HEK293 (cell line): ENCODE measurements around the gene DCST2.

Experiments
- CTCF ChIA-PET: fragments of 350-600 bp; formaldehyde crosslinking; extraction: SDS; loops from one replicate; lab custom pipeline; 2021; ENCODE audit warnings: antibody characterized with exemption; lab: Yijun Ruan, JAX
- POLR2A ChIA-PET: fragments of 300-600 bp; formaldehyde crosslinking; extraction: SDS; loops from one replicate; lab custom pipeline; 2020; ENCODE audit warnings: antibody characterized with exemption, inconsistent platforms; lab: Yijun Ruan, JAX
- H3K27ac ChIP-seq: fragments of 200-500 bp; sonication (Bioruptor generic); 2 replicates; pipeline ENCODE4 v1.5.1; 2014; ENCODE audit warnings: low read depth, low read length, control low read depth, inconsistent platforms; ENCODE audit errors: extremely low read depth
- H3K36me3 ChIP-seq, 2 experiments: fragments of 200-500 bp in 1 of 2; sonication (Bioruptor generic) in 1 of 2; 1 replicate in 1 of 2; 2 replicates in 1 of 2; pipeline ENCODE4 v1.5.1; 2014 to 2017; ENCODE audit warnings: inconsistent platforms in 2 of 2, low read length in 2 of 2; ENCODE audit not compliant: control insufficient read depth in 2 of 2, insufficient read depth in 1 of 2
- H3K4me1 ChIP-seq: fragments of 200-500 bp; sonication (Bioruptor generic); 2 replicates; pipeline ENCODE4 v1.5.1; 2014; ENCODE audit warnings: mild to moderate bottlenecking, low read length, inconsistent platforms; ENCODE audit not compliant: control insufficient read depth, insufficient read depth
- H3K4me3 ChIP-seq: 2 replicates; pipeline ENCODE4 v1.5.1; 2011; ENCODE audit warnings: low read depth, mild to moderate bottlenecking, control low read depth, low read length, moderate library complexity
- H3K9me3 ChIP-seq: fragments of 200-500 bp; sonication (Bioruptor generic); 2 replicates; pipeline ENCODE4 v1.5.1; 2014; ENCODE audit warnings: low read depth, low read length, inconsistent platforms; ENCODE audit not compliant: control insufficient read depth, insufficient read depth
- BCL11B ChIP-seq: fragments of 450-650 bp; formaldehyde crosslinking; IDR thresholded peaks from 2 replicates; pipeline ENCODE4 v1.5.1; 2016; ENCODE audit warnings: low read depth, missing biosample characterization, missing genetic modification characterization
- FEZF1 ChIP-seq: fragments of 450-650 bp; formaldehyde crosslinking; IDR thresholded peaks from 2 replicates; pipeline ENCODE4 v1.5.1; 2016; ENCODE audit warnings: missing biosample characterization, missing genetic modification characterization
- GLIS2 ChIP-seq: fragments of 450-650 bp; formaldehyde crosslinking; IDR thresholded peaks from 2 replicates; pipeline ENCODE4 v1.5.1; 2016; ENCODE audit warnings: missing biosample characterization, missing genetic modification characterization
- IKZF3 ChIP-seq: fragments of 450-650 bp; IDR thresholded peaks from 2 replicates; pipeline ENCODE4 v1.5.0; 2018; ENCODE audit warnings: missing biosample characterization, mild to moderate bottlenecking, missing genetic modification characterization, moderate library complexity
- KLF10 ChIP-seq: fragments of 450-650 bp; IDR thresholded peaks from 2 replicates; pipeline ENCODE4 v1.5.1; 2018; ENCODE audit warnings: missing biosample characterization, mild to moderate bottlenecking, missing genetic modification characterization
- KLF16 ChIP-seq: fragments of 450-650 bp; formaldehyde crosslinking; IDR thresholded peaks from 2 replicates; pipeline ENCODE4 v1.5.1; 2017; ENCODE audit warnings: missing biosample characterization, missing genetic modification characterization
- MYNN ChIP-seq: fragments of 450-650 bp; formaldehyde crosslinking; IDR thresholded peaks from 2 replicates; pipeline ENCODE4 v1.5.1; 2016; ENCODE audit warnings: missing biosample characterization, missing genetic modification characterization, borderline replicate concordance
- OSR2 ChIP-seq: fragments of 450-650 bp; formaldehyde crosslinking; IDR thresholded peaks from 2 replicates; pipeline ENCODE4 v1.5.1; 2016; ENCODE audit warnings: missing biosample characterization, missing genetic modification characterization
- PBX3 ChIP-seq: sonication (generic); formaldehyde crosslinking; IDR thresholded peaks from 2 replicates; pipeline ENCODE4 v1.8.1; 2022; ENCODE audit warnings: mild to moderate bottlenecking, moderate library complexity, missing genetic modification reagents
- ZBTB1 ChIP-seq: fragments of 450-650 bp; formaldehyde crosslinking; IDR thresholded peaks from 2 replicates; pipeline ENCODE4 v1.5.1; 2016; ENCODE audit warnings: missing biosample characterization, missing genetic modification characterization
- ZBTB17 ChIP-seq: fragments of 450-650 bp; formaldehyde crosslinking; IDR thresholded peaks from 2 replicates; pipeline ENCODE4 v1.5.1; 2016; ENCODE audit warnings: missing biosample characterization, missing genetic modification characterization
- ZNF10 ChIP-seq: fragments of 450-650 bp; formaldehyde crosslinking; IDR thresholded peaks from 2 replicates; pipeline ENCODE4 v1.5.1; 2017; ENCODE audit warnings: missing biosample characterization, missing genetic modification characterization
- ZNF121 ChIP-seq: fragments of 450-650 bp; formaldehyde crosslinking; IDR thresholded peaks from 2 replicates; pipeline ENCODE4 v1.5.1; 2016; ENCODE audit warnings: missing biosample characterization, missing genetic modification characterization
- ZNF146 ChIP-seq: fragments of 450-650 bp; formaldehyde crosslinking; IDR thresholded peaks from 2 replicates; pipeline ENCODE4 v1.5.1; 2016; ENCODE audit warnings: missing biosample characterization, missing genetic modification characterization
- ZNF19 ChIP-seq: fragments of 450-650 bp; formaldehyde crosslinking; IDR thresholded peaks from 2 replicates; pipeline ENCODE4; 2016; ENCODE audit warnings: missing biosample characterization, missing genetic modification characterization, low read depth
- ZNF23 ChIP-seq: fragments of 450-650 bp; formaldehyde crosslinking; IDR thresholded peaks from 2 replicates; pipeline ENCODE4 v1.5.1; 2016; ENCODE audit warnings: missing biosample characterization, missing genetic modification characterization, borderline replicate concordance
- ZNF248 ChIP-seq: fragments of 450-650 bp; formaldehyde crosslinking; IDR thresholded peaks from 2 replicates; pipeline ENCODE4 v1.5.1; 2017; ENCODE audit warnings: missing biosample characterization, missing genetic modification characterization
- ZNF280D ChIP-seq: fragments of 450-650 bp; formaldehyde crosslinking; IDR thresholded peaks from 2 replicates; pipeline ENCODE4 v1.5.1; 2016; ENCODE audit warnings: missing biosample characterization, missing genetic modification characterization
- ZNF335 ChIP-seq: fragments of 450-650 bp; formaldehyde crosslinking; conservative IDR thresholded peaks from 2 replicates; pipeline ENCODE4 v1.5.1; 2016; ENCODE audit warnings: missing biosample characterization, missing genetic modification characterization
- ZNF341 ChIP-seq: fragments of 450-650 bp; formaldehyde crosslinking; IDR thresholded peaks from 2 replicates; pipeline ENCODE4; 2016; ENCODE audit warnings: low read depth, missing biosample characterization, missing genetic modification characterization
- ZNF404 ChIP-seq: fragments of 450-650 bp; formaldehyde crosslinking; IDR thresholded peaks from 2 replicates; pipeline ENCODE4 v1.5.1; 2017; ENCODE audit warnings: missing biosample characterization, missing genetic modification characterization
- ZNF510 ChIP-seq: fragments of 450-650 bp; formaldehyde crosslinking; IDR thresholded peaks from 2 replicates; pipeline ENCODE4 v1.5.1; 2018; ENCODE audit warnings: mild to moderate bottlenecking, missing genetic modification characterization, missing biosample characterization; ENCODE audit not compliant: insufficient replicate concordance
- ZNF514 ChIP-seq: fragments of 450-650 bp; formaldehyde crosslinking; IDR thresholded peaks from 2 replicates; pipeline ENCODE4 v1.5.1; 2016; ENCODE audit warnings: missing biosample characterization, missing genetic modification characterization
- ZNF558 ChIP-seq: fragments of 450-650 bp; formaldehyde crosslinking; IDR thresholded peaks from 2 replicates; pipeline ENCODE4 v1.5.1; 2016; ENCODE audit warnings: missing biosample characterization, missing genetic modification characterization
- ZNF585B ChIP-seq: fragments of 450-650 bp; formaldehyde crosslinking; IDR thresholded peaks from 2 replicates; pipeline ENCODE4 v1.5.1; 2016; ENCODE audit warnings: missing biosample characterization, missing genetic modification characterization
- ZNF596 ChIP-seq: fragments of 450-650 bp; IDR thresholded peaks from 2 replicates; pipeline ENCODE4 v1.5.0; 2018; ENCODE audit warnings: missing biosample characterization, mild to moderate bottlenecking, missing genetic modification characterization, moderate library complexity
- ZNF624 ChIP-seq: fragments of 450-650 bp; formaldehyde crosslinking; IDR thresholded peaks from 2 replicates; pipeline ENCODE4 v1.5.1; 2017; ENCODE audit warnings: missing biosample characterization, missing genetic modification characterization
- ZNF654 ChIP-seq: fragments of 450-650 bp; formaldehyde crosslinking; IDR thresholded peaks from 2 replicates; pipeline ENCODE4 v1.5.1; 2016; ENCODE audit warnings: low read depth, missing biosample characterization, missing genetic modification characterization
- ZNF660 ChIP-seq: fragments of 450-650 bp; IDR thresholded peaks from 2 replicates; pipeline ENCODE4 v1.5.1; 2018; ENCODE audit warnings: missing biosample characterization, mild to moderate bottlenecking, missing genetic modification characterization
- ZNF792 ChIP-seq: fragments of 450-650 bp; formaldehyde crosslinking; IDR thresholded peaks from 2 replicates; pipeline ENCODE4 v1.5.1; 2016; ENCODE audit warnings: missing biosample characterization, missing genetic modification characterization
- ZSCAN16 ChIP-seq: fragments of 450-650 bp; formaldehyde crosslinking; IDR thresholded peaks from 2 replicates; pipeline ENCODE4 v1.5.1; 2016; ENCODE audit warnings: missing biosample characterization, missing genetic modification characterization
- ZSCAN5A ChIP-seq: fragments of 450-650 bp; formaldehyde crosslinking; IDR thresholded peaks from 2 replicates; pipeline ENCODE4 v1.5.1; 2016; ENCODE audit warnings: missing biosample characterization, missing genetic modification characterization

Gene DCST2

GRCh38 chr1:154974102-154974807 is 59.3 kb downstream of the DCST2 start, which contains the start of gene CKS1B (continued):
- no peak for TF ChIP-seq ZNF792
- TF ChIP-seq ZNF585B (tag by site-specific recombination): no peak
- no peak for TF ChIP-seq ZNF596
- TF ChIP-seq PBX3 (CRISPR knock-in tag): no peak; the same call in 1 of the 2 replicates
- peak; percentile 92 for TF ChIP-seq ZNF335 (tag by site-specific recombination)
- TF ChIP-seq ZNF514 (tag by site-specific recombination): no peak
- no peak for TF ChIP-seq ZNF510 (tag by site-specific recombination)
- TF ChIP-seq ZNF19: no peak
- TF ChIP-seq ZBTB1: no peak
- TF ChIP-seq ZNF121 (tag by site-specific recombination): no peak
- no peak for TF ChIP-seq ZNF248 (tag by site-specific recombination)
- no peak for TF ChIP-seq ZNF280D (tag by site-specific recombination)
- 0 out of 2 replicates have a peak, but pooled peaks have one; percentile 4 for TF ChIP-seq FEZF1 (tag by site-specific recombination)
- TF ChIP-seq ZNF660 (tag by site-specific recombination): no peak
- TF ChIP-seq ZNF23 (tag by site-specific recombination): no peak

- Histone ChIP-seq H3K9me3 (no peaks in the 10 kb centered on the region), H3K4me3 (peak overlapping the region; percentile 68), H3K4me1 (peaks cover 12% of the 10 kb centered on the region), H3K27ac (peak overlapping the region; percentile 76), H3K36me3 (peaks cover 0 to 19% of the 10 kb centered on the region in 2 experiments; a peak in 2 of 3 replicates)
- ChIA-PET POLR2A (interaction anchor here (0.6 to 6.0 kb wide), 18 partner anchors 8 to 111 kb away, joined by 3 to 69 read pairs (median 8); partner anchors contain the start of genes ADAM15, FLAD1, KCNN3 and LENEP), CTCF (interaction anchor here (0.6 to 2.7 kb wide), 13 partner anchors 10 to 96 kb away, joined by 3 to 16 read pairs (median 4); partner anchors contain the start of genes FLAD1 and PYGO2)
- TF ChIP-seq BCL11B (tag by site-specific recombination): peak; percentile 67; the same call in 1 of the 2 replicates
- peak; percentile 62 for TF ChIP-seq KLF10 (tag by site-specific recombination)
- TF ChIP-seq ZNF121 (tag by site-specific recombination): no peak
- no peak for TF ChIP-seq MYNN (tag by site-specific recombination)
- TF ChIP-seq ZNF624 (tag by site-specific recombination): no peak
- TF ChIP-seq ZNF404 (tag by site-specific recombination): no peak
- peak; percentile 86 for TF ChIP-seq ZNF335 (tag by site-specific recombination)
- no peak; the same call in 1 of the 2 replicates for TF ChIP-seq IKZF3
- no peak for TF ChIP-seq OSR2
- TF ChIP-seq ZBTB17 (tag by site-specific recombination): peak; percentile 96
- no peak for TF ChIP-seq ZSCAN5A (tag by site-specific recombination)
- TF ChIP-seq ZNF146: no peak
- no peak for TF ChIP-seq ZNF10 (tag by site-specific recombination)
- TF ChIP-seq KLF16 (tag by site-specific recombination): peak; percentile 58; the same call in 1 of the 2 replicates
- TF ChIP-seq ZNF654 (tag by site-specific recombination): no peak
- no peak for TF ChIP-seq ZSCAN16 (tag by site-specific recombination)
- no peak for TF ChIP-seq ZNF558 (tag by site-specific recombination)
- 0 out of 2 replicates have a peak, but pooled peaks have one; percentile 53 for TF ChIP-seq GLIS2 (tag by site-specific recombination)
- TF ChIP-seq ZNF341: 0 out of 2 replicates have a peak, but pooled peaks have one; percentile 8
Measured at GRCh38 chr1:154973344-154974101, 60.1 kb downstream of the DCST2 start.
